ENCODE results near the gene PARVA. TPM values are rescaled to one million over a fixed set of nuclear protein-coding genes. Genes with fewer than 3 reads are reported as not detected.

PARVA gene
- total RNA-seq, 2 experiments from 2014 or later: 0.08 to 0.98 TPM

DNA sequence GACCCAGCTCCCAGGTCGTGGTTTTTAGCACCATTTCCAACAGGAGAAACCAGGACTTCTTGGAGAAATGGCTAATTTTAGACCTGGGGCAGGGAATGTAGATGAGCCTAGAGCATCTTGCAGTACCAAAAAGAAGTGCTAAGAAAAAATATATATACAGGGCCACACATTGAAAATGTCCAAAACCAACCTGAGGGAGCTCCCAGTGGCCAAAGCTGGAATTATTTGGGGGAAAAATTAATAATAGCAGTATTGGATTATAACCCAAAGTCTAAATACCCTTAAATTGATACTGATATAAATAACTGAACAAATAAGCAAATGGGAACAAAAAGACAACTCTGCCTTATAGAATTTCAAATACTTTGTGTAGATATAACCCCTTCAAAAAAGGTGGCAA lies 108.0 kb downstream of the PARVA start:
- CTCF ChIA-PET: no interaction called here
- TF ChIP-seq, protein P1, sequence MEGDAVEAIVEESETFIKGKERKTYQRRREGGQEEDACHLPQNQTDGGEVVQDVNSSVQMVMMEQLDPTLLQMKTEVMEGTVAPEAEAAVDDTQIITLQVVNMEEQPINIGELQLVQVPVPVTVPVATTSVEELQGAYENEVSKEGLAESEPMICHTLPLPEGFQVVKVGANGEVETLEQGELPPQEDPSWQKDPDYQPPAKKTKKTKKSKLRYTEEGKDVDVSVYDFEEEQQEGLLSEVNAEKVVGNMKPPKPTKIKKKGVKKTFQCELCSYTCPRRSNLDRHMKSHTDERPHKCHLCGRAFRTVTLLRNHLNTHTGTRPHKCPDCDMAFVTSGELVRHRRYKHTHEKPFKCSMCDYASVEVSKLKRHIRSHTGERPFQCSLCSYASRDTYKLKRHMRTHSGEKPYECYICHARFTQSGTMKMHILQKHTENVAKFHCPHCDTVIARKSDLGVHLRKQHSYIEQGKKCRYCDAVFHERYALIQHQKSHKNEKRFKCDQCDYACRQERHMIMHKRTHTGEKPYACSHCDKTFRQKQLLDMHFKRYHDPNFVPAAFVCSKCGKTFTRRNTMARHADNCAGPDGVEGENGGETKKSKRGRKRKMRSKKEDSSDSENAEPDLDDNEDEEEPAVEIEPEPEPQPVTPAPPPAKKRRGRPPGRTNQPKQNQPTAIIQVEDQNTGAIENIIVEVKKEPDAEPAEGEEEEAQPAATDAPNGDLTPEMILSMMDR (IDR thresholded peaks at IDR 0.05): no peak
- Mint-ChIP-seq H3K4me1 (ENCODE audit: low read depth) (no peaks in the 10 kb centered on the region), H3K9me3 (peaks cover 8% of the 10 kb centered on the region), H3K4me3 (no peak overlapping the region), H3K36me3 (ENCODE audit: low read depth) (no peaks in the 10 kb centered on the region), H3K27ac (no peak overlapping the region), H3K27me3 (peaks cover 36% of the 10 kb centered on the region)
- H3K36me3 ChIP-seq (ENCODE audit: insufficient read depth, low read length): no peaks in the 10 kb centered on the region
- POLR2A ChIA-PET: no interaction called here
- ATAC-seq (ENCODE audit: poor library complexity): no peak
- no peak overlapping the region for H3K27ac ChIP-seq (ENCODE audit: low read depth in 1 of 2, low read length in 2 of 2)
- peaks cover 4 to 5% of the 10 kb centered on the region in 2 experiments for H3K9me3 ChIP-seq (ENCODE audit: control insufficient read depth in 1 of 2, insufficient read depth in 1 of 2, low read length in 2 of 2)
- no peaks in the 10 kb centered on the region for H3K27me3 ChIP-seq (ENCODE audit: control insufficient read depth in 1 of 2, insufficient read depth in 2 of 2, low read length in 2 of 2)
- no peaks in the 10 kb centered on the region for H3K4me1 ChIP-seq (ENCODE audit: insufficient read depth, low read length)
- intact Hi-C loops (cut with DNase I, micrococcal nuclease): no loop called here
- no peak for DNase-seq
- no peak overlapping the region for H3K4me3 ChIP-seq (ENCODE audit: low read length)

DNA sequence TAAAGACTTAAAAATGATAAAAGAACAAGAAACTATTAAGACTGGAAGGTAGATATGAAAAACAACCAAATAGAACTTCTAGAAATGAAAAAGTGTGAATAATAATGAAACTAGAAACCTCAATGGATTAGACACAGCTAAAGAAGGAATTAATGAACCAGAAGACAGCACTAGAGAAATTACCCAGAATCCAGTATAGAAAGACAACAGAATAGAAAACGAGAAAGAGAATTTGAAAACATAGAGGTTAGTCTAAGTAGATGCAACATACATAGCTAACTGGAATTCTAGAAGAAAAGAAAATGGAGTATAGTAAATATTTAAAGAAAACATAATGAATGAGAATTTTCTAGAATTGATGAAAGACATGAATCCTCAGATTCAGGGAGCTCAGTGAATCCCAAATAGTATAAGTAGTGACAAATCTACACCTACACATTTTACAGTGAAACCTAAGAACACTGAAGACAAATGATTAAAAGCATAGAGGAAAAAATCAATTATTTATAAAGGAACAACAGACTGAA lies 111.9 kb downstream of the PARVA start:
- Mint-ChIP-seq H3K4me3 (no peak overlapping the region), H3K36me3 (ENCODE audit: low read depth) (no peaks in the 10 kb centered on the region), H3K27me3 (peaks cover 31% of the 10 kb centered on the region), H3K9me3 (peaks cover 8% of the 10 kb centered on the region), H3K27ac (no peak overlapping the region), H3K4me1 (ENCODE audit: low read depth) (no peaks in the 10 kb centered on the region)
- ChIA-PET POLR2A (no interaction called here), CTCF (no interaction called here)
- no peaks in the 10 kb centered on the region for H3K36me3 ChIP-seq (ENCODE audit: insufficient read depth, low read length)
- TF ChIP-seq, protein P1 (IDR thresholded peaks at IDR 0.05): no peak
- H3K4me3 ChIP-seq (ENCODE audit: low read length): no peak overlapping the region
- H3K9me3 ChIP-seq (ENCODE audit: control insufficient read depth in 1 of 2, insufficient read depth in 1 of 2, low read length in 2 of 2): peaks cover 4 to 5% of the 10 kb centered on the region in 2 experiments
- no peaks in the 10 kb centered on the region for H3K27me3 ChIP-seq (ENCODE audit: control insufficient read depth in 1 of 2, insufficient read depth in 2 of 2, low read length in 2 of 2)
- DNase-seq (no peak), ATAC-seq (ENCODE audit: poor library complexity) (no peak)
- no peak overlapping the region for H3K27ac ChIP-seq (ENCODE audit: low read depth in 1 of 2, low read length in 2 of 2)
- no peaks in the 10 kb centered on the region for H3K4me1 ChIP-seq (ENCODE audit: insufficient read depth, low read length)
- intact Hi-C loops (cut with DNase I, micrococcal nuclease): no loop called here

DNA sequence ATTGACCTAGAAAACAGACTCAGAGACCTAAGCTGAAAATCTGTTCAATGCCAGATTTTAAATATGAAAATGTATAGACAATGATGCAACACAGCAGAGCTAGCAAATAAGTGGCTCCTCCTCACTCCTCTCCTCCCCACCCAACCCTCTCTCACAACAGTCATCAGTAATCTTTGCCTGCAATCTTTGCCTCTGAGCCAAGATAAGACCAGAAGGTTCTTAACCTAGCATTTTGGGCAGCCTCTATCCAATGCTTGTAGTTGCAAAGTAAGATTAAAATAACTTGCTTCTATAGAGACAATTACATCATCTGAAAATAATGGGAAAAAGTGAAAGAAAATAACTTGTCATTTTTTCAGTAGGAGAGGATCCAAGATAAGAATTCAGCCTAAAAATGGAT lies 117.3 kb downstream of the PARVA start:
- H3K27me3 ChIP-seq (ENCODE audit: control insufficient read depth in 1 of 2, insufficient read depth in 2 of 2, low read length in 2 of 2): no peaks in the 10 kb centered on the region
- Mint-ChIP-seq H3K4me3 (no peak overlapping the region), H3K36me3 (ENCODE audit: low read depth) (no peaks in the 10 kb centered on the region), H3K27ac (no peak overlapping the region), H3K27me3 (no peaks in the 10 kb centered on the region), H3K4me1 (ENCODE audit: low read depth) (no peaks in the 10 kb centered on the region), H3K9me3 (no peaks in the 10 kb centered on the region)
- H3K4me3 ChIP-seq (ENCODE audit: low read length): no peak overlapping the region
- ChIA-PET CTCF (no interaction called here), POLR2A (interaction anchor here (0.6 kb wide), 1 partner anchor 112 kb away, joined by 3 read pairs; no protein-coding TSS in a partner anchor)
- H3K36me3 ChIP-seq (ENCODE audit: insufficient read depth, low read length): no peaks in the 10 kb centered on the region
- peaks cover 0 to 4% of the 10 kb centered on the region in 2 experiments for H3K9me3 ChIP-seq (ENCODE audit: control insufficient read depth in 1 of 2, insufficient read depth in 1 of 2, low read length in 2 of 2)
- intact Hi-C loops (cut with DNase I, micrococcal nuclease): loop anchor here in 1 of 2 experiments (5.0 kb wide), 1 partner anchor 162 kb away; no protein-coding TSS in a partner anchor
- no peak for ATAC-seq (ENCODE audit: poor library complexity)
- TF ChIP-seq, protein P1 (IDR thresholded peaks at IDR 0.05): no peak
- DNase-seq: no peak
- no peaks in the 10 kb centered on the region for H3K4me1 ChIP-seq (ENCODE audit: insufficient read depth, low read length)
- no peak overlapping the region for H3K27ac ChIP-seq (ENCODE audit: low read depth in 1 of 2, low read length in 2 of 2)

All from CD4-positive, alpha-beta T cell (primary cell).